GM19238 (cell line): ENCODE measurements around the gene FAM3C.
A peak's percentile ranks its signal among the peaks of the same experiment; 100 is the strongest.
"Not testable (repeated sequence)": the region's sequence is repeated elsewhere in the genome, so short reads cannot be mapped to it uniquely, and the experiment has no call there.

ENCODE experiments used
- DNase-seq: peaks from one replicate; pipeline ENCODE4 v3.0.0; 2011; ENCODE audit warnings: low spot score; ENCODE audit not compliant: insufficient read length

FAM3C gene

GRCh38 chr7:121331048-121331447 lies 65.1 kb downstream of the FAM3C start:
- DNase-seq = no peak

GRCh38 chr7:121330053-121330833 lies 65.9 kb downstream of the FAM3C start:
- DNase-seq = no peak

GRCh38 chr7:121329191-121330052 lies 66.7 kb downstream of the FAM3C start:
- peak; percentile 35 for DNase-seq

- no peak for DNase-seq
These were observed 67.5 kb downstream of the FAM3C start, which contains the start of gene WNT16 for GRCh38 chr7:121328508-121329190. Gene WNT16 (plus strand): TSS chr7:121329000. CDS start chr7:121329293, 293 bp downstream.

GRCh38 chr7:121327671-121328070 lies 68.4 kb downstream of the FAM3C start:
- DNase-seq = no peak

- DNase-seq = no peak
These were observed 72.4 kb downstream of the FAM3C start for GRCh38 chr7:121323515-121324302.

- DNase-seq = no peak
These were observed 73.6 kb downstream of the FAM3C start for GRCh38 chr7:121322460-121322859.

GRCh38 chr7:121315170-121315569 lies 80.9 kb downstream of the FAM3C start:
- not testable (repeated sequence) for DNase-seq

GRCh38 chr7:121313793-121314676 lies 82.1 kb downstream of the FAM3C start:
- DNase-seq = no peak

GRCh38 chr7:121313220-121313792 lies 82.8 kb downstream of the FAM3C start:
- no peak for DNase-seq

GRCh38 chr7:121307021-121307574 lies 89.0 kb downstream of the FAM3C start:
- DNase-seq = no peak

GRCh38 chr7:121306565-121306964 lies 89.5 kb downstream of the FAM3C start:
- no peak for DNase-seq

- DNase-seq = no peak
These were observed 91.0 kb downstream of the FAM3C start for GRCh38 chr7:121305109-121305508.

- DNase-seq = no peak
These were observed 91.9 kb downstream of the FAM3C start for GRCh38 chr7:121304102-121304658.

GRCh38 chr7:121303422-121304101 lies 92.5 kb downstream of the FAM3C start:
- no peak for DNase-seq

- DNase-seq = no peak
These were observed 93.8 kb downstream of the FAM3C start for GRCh38 chr7:121302214-121302745.

GRCh38 chr7:121301446-121302213 lies 94.5 kb downstream of the FAM3C start:
- DNase-seq = no peak
